GM19351 (cell line): Measurements from ENCODE around the gene MYO18B.

Experiments
- ATAC-seq: cut with Tn5 transposase; IDR thresholded peaks from one replicate; pipeline ENCODE4 v1.9.1; 2021; ENCODE audit warnings: mild to moderate bottlenecking, moderate library complexity; ENCODE audit not compliant: unreplicated experiment

Gene MYO18B

DNA sequence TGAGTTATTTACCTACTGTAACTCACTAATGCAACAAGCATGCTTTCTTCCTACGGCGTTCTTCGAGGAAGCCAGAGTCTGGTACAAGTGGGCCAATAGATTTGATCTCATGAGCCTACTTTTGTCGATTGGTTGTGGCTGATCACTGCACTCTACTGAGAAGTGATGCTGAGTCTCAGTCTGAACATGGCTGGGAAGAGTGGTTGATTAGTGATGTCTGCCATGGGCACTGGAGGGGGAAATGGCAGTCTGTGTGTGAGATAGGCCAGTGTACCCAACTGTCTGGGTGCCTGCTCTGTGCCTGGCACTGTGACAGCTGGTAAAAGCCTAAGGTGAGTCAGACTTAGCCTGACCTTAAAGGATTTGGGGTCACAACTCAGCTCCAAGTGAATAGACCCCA is 28.3 kb downstream of the MYO18B start:
- no peak for ATAC-seq

DNA sequence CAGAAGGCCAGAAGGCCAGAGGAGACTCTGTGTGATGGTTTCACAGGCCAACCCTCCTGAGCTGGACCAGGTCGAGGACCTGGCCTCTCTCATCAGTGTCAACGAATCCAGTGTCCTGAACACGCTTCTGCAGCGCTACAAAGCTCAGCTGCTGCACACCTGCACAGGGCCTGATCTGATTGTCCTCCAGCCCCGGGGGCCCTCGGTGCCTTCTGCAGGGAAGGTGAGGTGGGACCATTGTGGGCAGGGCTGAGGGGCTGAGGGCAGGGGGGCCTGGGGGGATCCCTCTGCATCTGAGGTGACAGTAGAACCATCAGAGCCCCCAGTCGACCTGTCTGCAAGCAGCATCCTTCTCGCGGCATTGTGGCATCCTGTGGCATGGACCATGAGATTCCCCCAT is 30.3 kb downstream of the MYO18B start:
- no peak for ATAC-seq

DNA sequence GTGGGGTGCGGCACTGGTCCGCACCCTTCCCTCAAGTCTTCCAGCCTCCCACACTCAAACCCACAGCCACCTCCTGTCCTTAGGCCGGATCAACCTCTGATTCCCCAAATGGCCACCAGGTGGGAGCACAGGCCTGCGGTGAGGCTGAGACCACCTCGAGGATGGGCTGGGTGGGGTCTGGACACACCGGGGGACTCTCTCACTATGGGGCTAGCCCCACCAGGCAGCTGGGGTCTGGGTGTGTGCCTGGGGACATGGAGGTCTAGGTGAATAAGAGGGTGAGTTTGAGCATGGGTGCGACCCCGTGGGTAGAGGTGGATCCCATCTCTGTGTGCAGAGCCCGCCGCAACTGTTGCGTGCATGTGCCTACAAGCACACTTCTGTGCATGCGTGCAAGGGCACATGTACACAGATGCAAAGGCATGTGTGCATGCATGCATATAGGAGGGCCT is 32.6 kb downstream of the MYO18B start:
- no peak for ATAC-seq

DNA sequence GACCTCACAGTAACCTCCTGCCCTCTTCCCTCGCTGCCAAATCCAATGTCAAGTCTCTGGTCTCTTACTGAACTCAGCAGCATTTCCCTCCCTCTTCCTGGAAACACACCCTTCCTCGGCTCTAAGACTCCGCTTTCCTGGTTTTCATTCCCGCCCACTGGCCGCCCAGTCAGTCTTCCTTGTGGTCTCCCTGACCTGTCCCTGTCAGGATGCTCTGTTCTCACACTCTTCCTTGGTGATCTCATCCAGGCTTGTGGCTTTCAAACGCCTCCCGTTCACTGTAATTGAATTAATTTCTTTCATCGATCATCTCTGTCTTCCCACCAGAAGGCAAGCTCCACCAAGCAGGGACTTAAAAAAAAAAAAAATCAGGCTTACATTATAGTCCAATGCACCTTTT is 33.5 kb downstream of the MYO18B start:
- ATAC-seq: no peak

DNA sequence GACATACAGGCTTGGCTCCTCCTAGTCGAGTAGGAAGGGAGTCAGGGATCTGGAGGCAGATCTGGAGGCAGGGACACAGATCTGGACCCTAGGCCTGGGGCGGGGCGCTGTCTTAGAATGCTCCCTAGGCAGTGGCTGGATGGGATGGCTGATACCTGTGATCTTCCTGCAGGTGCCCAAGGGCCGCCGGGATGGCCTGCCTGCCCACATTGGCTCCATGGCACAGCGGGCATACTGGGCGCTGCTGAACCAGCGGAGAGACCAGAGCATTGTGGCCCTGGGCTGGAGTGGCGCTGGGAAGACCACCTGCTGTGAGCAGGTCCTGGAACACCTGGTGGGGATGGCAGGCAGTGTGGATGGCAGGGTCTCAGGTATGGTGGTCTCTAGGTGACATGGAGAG is 35.4 kb downstream of the MYO18B start:
- no peak for ATAC-seq

DNA sequence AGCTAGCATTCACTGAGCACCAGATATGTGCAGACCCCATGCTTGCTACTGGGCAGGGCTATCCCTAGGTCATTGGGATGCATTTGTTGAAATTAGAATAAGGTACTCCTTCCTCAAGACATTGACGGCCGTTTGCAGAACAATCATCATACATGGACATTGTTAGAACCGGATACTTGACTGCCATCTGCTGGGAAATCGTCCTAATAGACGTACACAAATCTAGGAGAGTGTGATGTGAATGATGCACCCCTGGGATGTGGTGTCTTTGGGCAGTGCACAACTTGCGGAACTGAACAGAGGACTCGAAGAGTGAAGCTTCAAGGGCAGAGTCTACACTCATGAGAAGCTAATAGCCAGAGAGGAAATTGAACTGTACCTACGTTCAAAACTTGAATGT is 35.9 kb downstream of the MYO18B start:
- no peak for ATAC-seq

DNA sequence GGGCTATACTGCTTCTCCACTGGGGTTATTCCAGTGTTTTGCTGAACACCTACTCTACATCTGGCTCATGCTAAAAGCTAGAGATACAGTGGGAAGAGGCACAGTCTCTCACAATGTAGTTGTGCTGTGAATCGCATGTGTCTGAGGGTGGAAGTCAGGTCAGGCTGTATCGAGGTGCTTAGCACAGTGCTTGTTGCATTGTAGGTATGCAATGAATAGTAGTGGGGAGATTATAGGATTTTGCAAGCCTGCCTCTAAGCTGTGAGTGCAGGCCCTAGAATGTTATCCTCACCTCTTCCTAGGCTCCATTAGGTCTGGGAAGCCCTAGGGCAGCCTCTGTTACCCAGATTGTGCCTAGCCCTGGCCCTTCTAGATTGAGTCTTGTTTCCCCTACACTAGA is 37.4 kb downstream of the MYO18B start:
- no peak for ATAC-seq

DNA sequence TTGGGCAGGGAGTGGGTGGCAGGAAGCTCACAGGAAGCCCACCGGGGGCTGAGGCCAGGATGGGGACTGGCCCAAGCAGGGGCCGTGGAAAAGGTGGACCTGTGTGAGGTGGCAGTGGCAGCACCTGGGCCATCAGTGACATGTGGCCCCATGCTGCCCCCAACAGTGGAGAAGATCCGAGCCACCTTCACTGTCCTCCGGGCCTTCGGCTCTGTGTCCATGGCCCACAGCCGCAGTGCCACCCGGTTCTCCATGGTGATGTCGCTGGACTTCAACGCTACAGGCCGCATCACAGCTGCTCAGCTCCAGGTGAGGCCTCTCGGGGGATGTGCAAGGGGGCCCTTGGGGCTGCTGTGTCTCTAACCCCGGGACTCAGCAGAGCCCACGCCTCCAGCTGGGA is 37.9 kb downstream of the MYO18B start:
- ATAC-seq: no peak

DNA sequence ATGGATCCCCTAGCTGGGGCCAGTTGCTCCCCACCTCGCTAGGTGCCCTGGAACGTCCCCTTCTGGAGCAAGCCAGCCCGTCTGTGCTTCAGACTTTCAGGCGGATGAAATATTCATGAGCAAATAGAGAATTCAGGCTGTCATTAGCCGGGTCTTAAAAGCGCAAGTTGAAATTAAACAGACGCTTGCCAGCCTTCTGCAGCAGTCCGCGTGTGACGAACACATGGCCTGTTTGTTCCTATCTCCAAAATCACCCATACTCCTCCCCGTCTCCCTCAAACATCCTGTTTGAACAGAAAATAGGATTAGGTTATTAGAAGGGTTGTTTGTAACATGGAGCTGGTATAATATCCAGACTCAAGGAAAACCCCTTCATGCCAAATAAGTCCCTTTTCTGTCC is 38.7 kb downstream of the MYO18B start:
- no peak for ATAC-seq

DNA sequence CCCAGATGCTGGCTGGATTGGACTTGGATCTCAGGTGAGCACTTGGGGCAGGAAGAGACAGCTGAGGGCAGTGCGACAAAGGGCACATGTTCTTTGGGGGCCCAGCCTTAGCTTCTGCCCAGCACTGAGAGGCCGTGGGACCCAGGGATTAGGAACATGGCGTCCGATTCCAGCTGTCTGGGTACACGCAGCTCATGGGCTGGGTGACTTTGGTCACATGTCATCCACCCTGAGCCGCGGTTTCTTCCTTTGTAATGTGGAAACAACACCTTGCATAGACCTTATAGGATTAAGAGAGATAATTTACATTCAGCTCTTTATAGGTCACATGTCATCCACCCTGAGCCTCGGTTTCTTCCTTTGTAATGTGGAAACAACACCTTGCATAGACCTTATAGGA is 39.8 kb downstream of the MYO18B start:
- no peak for ATAC-seq

DNA sequence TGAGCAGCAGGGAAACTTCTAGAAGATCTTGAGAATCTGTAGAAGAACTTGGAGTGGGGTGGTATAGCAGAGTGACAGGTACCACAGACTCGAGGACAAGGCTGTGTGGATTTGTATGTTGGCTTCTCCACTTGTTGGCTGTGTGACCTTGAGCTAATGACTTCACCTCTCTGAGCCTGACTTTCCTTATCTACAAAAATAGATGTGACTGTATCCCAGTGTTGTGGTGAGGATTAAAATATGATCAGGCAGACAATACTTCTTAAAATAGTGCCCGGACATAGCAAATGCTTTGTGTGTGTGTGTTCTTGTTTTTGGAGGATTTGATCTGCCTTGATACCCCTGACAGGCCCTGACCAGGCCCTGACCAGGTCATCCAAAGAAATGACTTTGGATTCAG is 40.8 kb downstream of the MYO18B start:
- ATAC-seq: no peak

DNA sequence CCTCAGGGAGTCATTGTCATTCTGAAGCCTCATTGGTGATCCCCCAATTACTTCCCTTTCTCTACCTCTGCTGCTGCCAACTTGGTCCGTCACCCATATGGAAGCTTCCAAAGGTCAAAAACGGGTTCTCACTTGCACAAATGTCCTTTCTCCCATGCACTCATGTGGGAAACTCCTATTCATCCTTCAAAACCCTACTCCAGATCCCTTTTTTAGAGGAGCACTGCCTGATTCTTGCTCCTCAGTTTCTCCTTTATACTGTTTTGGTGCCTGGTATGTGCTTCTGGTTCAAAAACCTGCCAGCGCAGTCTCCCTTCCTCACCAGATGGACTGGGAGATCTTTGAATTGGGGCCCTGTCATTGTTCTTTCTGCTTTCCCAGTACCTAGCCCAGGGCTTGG is 41.9 kb downstream of the MYO18B start:
- ATAC-seq: no peak

DNA sequence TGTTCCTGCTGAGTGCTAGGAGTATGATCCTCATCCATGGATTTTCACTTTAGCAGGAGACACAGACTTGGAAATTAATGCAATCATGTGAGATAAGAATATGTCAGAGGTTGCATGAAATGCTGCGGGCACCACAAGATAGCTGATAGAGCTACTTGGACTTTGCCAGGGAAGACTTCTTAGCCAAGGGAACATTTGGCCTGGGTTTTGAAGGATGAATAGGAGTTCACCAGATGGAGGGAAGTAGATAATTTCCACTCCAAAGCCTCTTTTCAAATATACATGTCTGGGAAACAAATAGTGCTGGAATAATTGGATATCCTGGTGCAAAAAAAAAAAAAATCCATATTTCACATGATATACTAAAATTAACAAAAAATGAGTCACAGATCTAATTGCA is 44.2 kb downstream of the MYO18B start:
- no peak for ATAC-seq

DNA sequence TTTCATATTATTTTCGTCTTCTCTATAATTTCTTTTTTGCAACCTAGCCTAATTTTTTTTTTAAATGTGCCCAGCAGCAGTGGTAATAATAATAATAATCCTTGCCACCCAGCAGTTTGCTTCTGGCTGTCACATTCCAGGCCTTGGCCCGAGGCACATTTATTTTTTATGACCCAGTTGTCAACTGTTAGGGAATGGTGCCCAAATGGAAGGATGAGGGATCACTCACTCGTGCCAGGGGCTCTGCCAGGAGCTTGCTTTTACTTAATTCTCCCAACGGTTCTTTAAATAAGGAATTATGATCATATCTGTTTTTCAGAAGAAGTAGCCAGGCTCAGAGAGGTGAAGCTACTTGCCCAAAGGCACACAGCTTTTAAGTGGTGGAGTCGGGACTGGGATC is 49.6 kb downstream of the MYO18B start:
- no peak for ATAC-seq

DNA sequence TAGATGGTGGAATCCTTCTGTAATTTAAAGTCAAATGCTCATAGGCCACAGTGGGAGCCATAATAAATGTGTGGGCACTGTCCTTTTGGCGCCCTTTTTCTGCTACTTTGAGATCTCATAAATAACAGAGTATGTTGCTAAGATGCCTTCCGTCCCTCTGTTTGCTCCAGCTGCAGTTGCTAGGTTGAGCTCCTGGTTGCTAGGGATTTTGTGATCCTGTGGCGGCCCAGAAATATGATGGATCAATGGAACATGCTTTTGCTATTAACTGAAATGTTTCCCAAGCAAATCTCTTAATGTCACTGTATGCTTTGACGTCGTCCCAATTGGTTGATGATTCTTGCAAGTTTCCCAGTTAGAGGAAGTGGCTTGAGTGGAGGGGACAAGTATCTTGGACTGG is 53.5 kb downstream of the MYO18B start:
- ATAC-seq: no peak

DNA sequence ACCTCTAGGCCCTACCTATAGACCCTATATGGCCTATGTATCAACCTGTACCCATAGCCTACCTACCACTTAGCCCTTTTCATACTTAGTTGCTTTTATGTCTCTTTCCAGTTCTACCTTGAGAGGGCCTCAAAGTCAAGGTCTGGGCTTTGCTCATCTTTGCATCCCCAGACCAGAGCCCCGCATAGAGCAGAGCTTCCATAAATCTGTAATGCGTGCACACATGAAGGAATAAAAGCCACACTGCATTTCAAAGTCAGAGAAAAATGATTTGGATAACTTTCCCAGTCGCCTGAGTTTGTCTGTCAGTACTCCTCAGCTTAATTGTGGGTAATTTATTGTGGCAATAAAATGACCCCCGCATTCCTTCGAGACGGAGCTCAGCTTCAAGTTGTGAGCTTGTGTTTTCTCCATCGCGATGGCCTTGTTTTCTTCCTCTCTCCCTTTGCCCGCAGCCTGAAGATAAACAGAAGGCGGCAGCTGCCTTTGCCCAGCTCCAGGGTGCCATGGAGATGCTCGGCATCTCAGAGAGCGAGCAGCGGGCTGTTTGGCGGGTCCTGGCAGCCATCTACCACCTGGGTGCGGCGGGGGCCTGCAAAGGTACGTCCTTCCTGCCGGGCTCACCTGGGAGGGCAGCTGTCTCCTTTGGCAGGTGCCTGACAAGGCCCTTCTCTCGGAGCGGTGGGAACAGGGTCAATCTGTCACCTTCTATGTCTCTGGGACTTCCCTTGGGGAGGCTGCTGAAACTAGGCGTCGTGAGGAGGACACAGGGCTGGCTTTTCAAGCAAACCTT is 55.7 kb downstream of the MYO18B start:
- no peak for ATAC-seq

DNA sequence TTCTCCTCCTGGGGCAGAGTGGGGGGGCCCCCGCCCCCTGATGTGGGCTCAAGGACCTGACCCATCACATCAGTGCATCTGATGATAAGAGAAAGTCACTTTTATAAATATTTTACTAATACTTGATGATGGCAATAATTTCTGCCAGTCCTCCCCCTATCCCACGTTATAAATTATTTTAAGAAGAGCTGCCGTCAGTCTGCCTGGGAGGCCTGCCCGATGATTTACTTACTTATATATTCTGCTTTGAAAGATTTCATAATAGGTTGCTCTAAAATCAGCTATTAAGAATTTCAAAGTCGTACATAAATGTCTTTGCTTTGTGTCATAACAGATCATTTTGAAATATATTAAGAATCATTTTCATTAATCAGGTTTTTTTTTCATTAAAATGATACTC is 58.8 kb downstream of the MYO18B start:
- no peak for ATAC-seq

DNA sequence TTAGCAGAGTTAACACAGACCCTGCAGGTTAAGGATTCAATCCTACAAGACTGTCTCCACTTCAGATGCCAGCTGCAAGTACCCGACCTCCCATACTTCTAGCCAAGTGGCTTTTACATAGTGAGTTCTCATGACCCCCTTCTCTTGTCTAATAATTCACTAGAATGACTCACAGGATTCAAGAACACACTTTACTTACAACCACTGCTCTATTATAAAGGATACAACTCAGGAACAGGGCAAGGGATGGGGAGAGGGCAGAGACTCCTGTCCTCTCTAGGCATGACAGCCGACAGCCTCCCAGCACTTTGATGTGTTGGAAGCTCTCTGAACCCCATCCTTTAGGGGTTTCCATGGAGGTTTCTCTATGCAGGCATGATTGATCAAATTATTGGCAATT is 60.0 kb downstream of the MYO18B start:
- no peak for ATAC-seq

DNA sequence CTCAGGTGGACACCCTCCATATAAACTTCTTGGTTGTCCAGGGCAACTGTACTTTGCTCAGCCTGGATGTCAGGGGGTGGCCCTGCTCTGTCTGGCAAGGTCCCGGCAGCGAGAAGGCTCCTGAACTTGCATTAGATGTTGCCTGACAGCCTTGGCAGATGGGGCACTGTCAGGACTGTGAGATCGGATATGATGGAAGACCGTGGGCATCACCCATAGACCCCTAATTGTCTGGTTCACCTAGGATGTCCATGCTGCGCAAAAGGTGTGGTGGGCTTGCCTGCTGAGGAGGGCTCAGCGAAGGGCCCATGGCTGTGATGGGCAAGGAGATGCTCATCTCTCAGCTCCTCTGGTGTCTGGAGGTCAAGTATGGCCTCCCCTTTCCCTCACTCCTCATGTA is 62.7 kb downstream of the MYO18B start:
- no peak for ATAC-seq

DNA sequence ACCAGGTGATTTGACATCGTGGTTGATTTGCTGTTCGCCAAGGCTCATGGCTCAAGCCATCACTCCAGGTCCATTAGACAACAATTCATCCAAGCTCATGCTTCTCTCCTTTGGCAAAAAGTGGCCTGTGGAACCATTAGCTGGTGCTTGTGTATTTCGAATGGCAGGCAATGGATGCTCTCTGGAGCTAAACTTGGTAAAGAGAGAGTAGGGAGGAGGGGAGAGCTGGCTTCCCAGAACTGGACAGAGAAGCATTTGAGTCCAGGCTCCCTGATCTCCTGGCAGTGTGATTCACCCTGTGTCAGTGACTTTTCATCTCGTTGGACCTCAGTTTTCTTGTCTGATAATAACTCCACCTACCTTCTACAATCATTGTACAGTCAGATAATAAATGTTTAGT is 64.6 kb downstream of the MYO18B start:
- ATAC-seq: no peak

DNA sequence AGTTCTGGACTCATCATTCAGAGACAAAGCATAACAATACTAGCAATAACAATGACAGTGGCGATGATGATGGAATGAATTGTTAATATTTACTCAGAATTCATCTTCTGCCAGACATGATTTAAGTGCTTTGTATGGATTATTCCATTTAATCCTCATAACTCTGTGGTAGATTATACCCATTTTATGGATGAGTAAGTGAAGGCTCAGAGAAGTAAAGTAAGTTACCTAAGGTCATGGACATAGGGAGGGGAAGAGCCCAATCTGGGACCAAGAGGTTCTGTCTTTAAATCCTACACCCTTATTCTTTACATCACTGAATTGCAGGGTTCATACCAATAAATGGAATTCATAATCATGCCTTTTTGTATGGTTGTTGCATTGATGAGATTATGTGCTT is 72.7 kb downstream of the MYO18B start:
- ATAC-seq: no peak

DNA sequence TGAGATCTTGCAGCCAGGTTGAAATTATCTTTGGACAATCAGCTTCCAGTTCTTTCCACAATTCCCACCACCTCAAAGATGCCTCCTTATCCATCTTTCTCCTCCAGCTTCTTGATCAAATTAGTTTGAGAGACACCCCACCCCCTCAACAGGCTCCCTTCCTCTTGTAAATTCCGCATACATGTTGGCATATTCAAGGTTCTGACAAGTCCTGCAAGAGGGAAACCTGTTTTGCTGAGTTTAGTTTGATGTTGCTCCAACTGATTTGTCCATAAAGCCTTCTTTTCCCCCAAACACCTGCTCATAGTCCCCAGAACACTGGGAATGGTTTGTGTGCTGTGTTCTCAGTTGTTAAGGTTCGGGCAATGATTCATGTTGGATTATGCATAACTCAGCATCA is 73.6 kb downstream of the MYO18B start:
- no peak for ATAC-seq

DNA sequence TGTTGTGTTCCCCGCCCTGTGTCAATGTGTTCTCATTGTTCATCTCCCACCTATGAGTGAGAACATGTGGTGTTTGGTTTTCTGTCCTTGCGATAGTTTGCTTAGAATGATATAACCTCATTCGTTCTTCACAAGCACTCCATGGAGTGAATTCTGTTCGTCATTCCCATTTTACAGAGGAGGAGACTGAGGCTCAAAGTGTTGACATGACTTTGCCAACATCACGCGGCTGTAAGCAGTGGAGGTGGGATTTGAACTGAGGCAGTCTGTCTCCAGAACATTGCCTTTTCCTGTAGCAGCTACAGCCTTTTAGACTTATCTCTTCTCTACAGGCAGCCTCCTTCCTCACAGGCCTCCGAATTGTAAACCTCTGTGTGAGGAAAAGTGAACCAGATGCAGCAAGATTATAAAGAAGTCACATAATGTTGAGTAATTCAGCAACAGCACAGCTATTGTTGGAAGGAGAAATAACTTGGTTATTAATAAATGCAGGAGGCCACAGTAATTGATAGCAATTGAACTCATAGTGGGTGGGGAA is 74.6 kb downstream of the MYO18B start:
- ATAC-seq: no peak
